ENCODE data around the gene FASLG.

FASLG gene

GRCh38 chr1:172699111-172699510, 40.2 kb downstream of the FASLG start:
- TF ChIP-seq GABPA (IDR thresholded peaks at IDR 0.05; ENCODE audit: low read depth) (no peak), CTCF (IDR thresholded peaks at IDR 0.05; ENCODE audit: insufficient read depth, low read length) (no peak), REST (IDR thresholded peaks at IDR 0.05; ENCODE audit: insufficient replicate concordance, low read depth) (no peak), SPI1 (IDR thresholded peaks at IDR 0.05; ENCODE audit: borderline replicate concordance, low read depth) (no peak), POLR2AphosphoS5 (IDR thresholded peaks at IDR 0.05; ENCODE audit: low read depth) (no peak)
- Histone ChIP-seq H3K27me3 (ENCODE audit: insufficient read depth, poor library complexity, severe bottlenecking) (no peaks in the 10 kb centered on the region), H3K27ac (replicated peaks) (no peak overlapping the region), H3K4me3 (replicated peaks; ENCODE audit: insufficient read depth, low read length) (no peak overlapping the region)
- peak in 1 of 2 experiments; percentile 27 for DNase-seq (ENCODE audit: low read depth in 1 of 2, low spot score in 1 of 2)

GRCh38 chr1:172699695-172700227, 40.9 kb downstream of the FASLG start:
- no peak for TF ChIP-seq CTCF (IDR thresholded peaks at IDR 0.05; ENCODE audit: insufficient read depth, low read length)
- no peak for TF ChIP-seq GABPA (IDR thresholded peaks at IDR 0.05; ENCODE audit: low read depth)
- TF ChIP-seq REST (IDR thresholded peaks at IDR 0.05; ENCODE audit: insufficient replicate concordance, low read depth), result no peak
- TF ChIP-seq POLR2AphosphoS5 (IDR thresholded peaks at IDR 0.05; ENCODE audit: low read depth), result no peak
- no peak for TF ChIP-seq SPI1 (IDR thresholded peaks at IDR 0.05; ENCODE audit: borderline replicate concordance, low read depth)
- Histone ChIP-seq H3K4me3 (replicated peaks; ENCODE audit: insufficient read depth, low read length) (no peak overlapping the region), H3K27me3 (ENCODE audit: insufficient read depth, poor library complexity, severe bottlenecking) (no peaks in the 10 kb centered on the region), H3K27ac (replicated peaks) (no peak overlapping the region)
- no peak for DNase-seq (ENCODE audit: low read depth in 1 of 2, low spot score in 1 of 2)

GRCh38 chr1:172700556-172700955, 41.7 kb downstream of the FASLG start:
- Histone ChIP-seq H3K4me3 (replicated peaks; ENCODE audit: insufficient read depth, low read length) (no peak overlapping the region), H3K27me3 (ENCODE audit: insufficient read depth, poor library complexity, severe bottlenecking) (no peaks in the 10 kb centered on the region), H3K27ac (replicated peaks) (no peak overlapping the region)
- TF ChIP-seq CTCF (IDR thresholded peaks at IDR 0.05; ENCODE audit: insufficient read depth, low read length) (no peak), SPI1 (IDR thresholded peaks at IDR 0.05; ENCODE audit: borderline replicate concordance, low read depth) (no peak), GABPA (IDR thresholded peaks at IDR 0.05; ENCODE audit: low read depth) (no peak), REST (IDR thresholded peaks at IDR 0.05; ENCODE audit: insufficient replicate concordance, low read depth) (no peak), POLR2AphosphoS5 (IDR thresholded peaks at IDR 0.05; ENCODE audit: low read depth) (no peak)
- no peak for DNase-seq (ENCODE audit: low read depth in 1 of 2, low spot score in 1 of 2)
